HCT116 (cell line): ENCODE results near the gene SLFN12L. TPM values are rescaled to one million over a fixed set of nuclear protein-coding genes. Genes with fewer than 3 reads are reported as not detected.

Experiments used
- ATAC-seq: fragments of 200-7000 bp; cut with Tn5 transposase; 2 replicates; pipeline ENCODE4 v1.9.1; 2020; ENCODE audit warnings: mild to moderate bottlenecking, moderate library complexity
- BruUV-seq: library from RNA; stranded (reverse); fragments of 400-500 nt; replicated peaks from 2 replicates; lab custom pipeline; 2021; lab: Mats Ljungman, UMichigan
- CTCF ChIA-PET: fragments of 300-600 bp; sonication (Branson Sonifier 250); formaldehyde crosslinking; loops from one replicate; lab custom pipeline; 2021; ENCODE audit warnings: antibody characterized with exemption; lab: Charles Lee
- POLR2A ChIA-PET: fragments of 300-600, 350-600 bp; sonication (Branson Sonifier 250); formaldehyde crosslinking; loops from one replicate; lab custom pipeline; 2021; ENCODE audit warnings: antibody characterized with exemption; lab: Charles Lee
- RAD21 ChIA-PET, 2 experiments: fragments of 300-600 bp; sonication (Branson Sonifier 250); formaldehyde crosslinking; loops; one replicate each; lab custom pipeline; 2023; ENCODE audit warnings: low total read pairs in 2 of 2; ENCODE audit not compliant: uncharacterized antibody in 2 of 2, unreplicated experiment in 2 of 2, low non-redundant PET in 1 of 2; lab: Charles Lee
- DNase-seq: peaks from one replicate; pipeline ENCODE4 v3.0.0-alpha.2; 2010; ENCODE audit warnings: low read depth, low spot score
- H2AFZ ChIP-seq: fragments of 200-600 bp; shearing (Covaris generic), sonication (generic); 2 replicates; pipeline ENCODE4 v1.6.1; 2017; ENCODE audit warnings: low read depth, mixed run types, mixed read lengths, antibody characterized with exemption, low read length; ENCODE audit not compliant: poor library complexity, severe bottlenecking
- H3K27ac ChIP-seq: 2 replicates; pipeline ENCODE4 v1.5.1; 2012; ENCODE audit warnings: low read depth, low read length
- H3K27me3 ChIP-seq: fragments of 200-600 bp; sonication (generic); 2 replicates; pipeline ENCODE4 v1.6.1; 2016; ENCODE audit warnings: mixed run types, low read length, mixed read lengths; ENCODE audit not compliant: insufficient read depth
- H3K36me3 ChIP-seq, 2 experiments: fragments of 200-500 bp in 1 of 2; fragments of 200-600 bp in 1 of 2; sonication (Bioruptor generic) in 1 of 2; sonication (generic) in 1 of 2; 2 replicates each; pipeline versions ENCODE4 v1.5.1 to v1.6.1; 2014 to 2016; ENCODE audit warnings: low read length in 2 of 2, inconsistent platforms in 1 of 2, mixed read lengths in 1 of 2, mixed run types in 1 of 2; ENCODE audit not compliant: insufficient read depth in 2 of 2, control insufficient read depth in 1 of 2
- H3K4me1 ChIP-seq, 2 experiments: fragments of 200-600 bp in 1 of 2; sonication (generic) in 1 of 2; 2 replicates each; pipeline versions ENCODE4 v1.5.1 to v1.6.1; 2012 to 2017; ENCODE audit warnings: low read length in 2 of 2, inconsistent platforms in 1 of 2, mild to moderate bottlenecking in 1 of 2, mixed read lengths in 1 of 2, mixed run types in 1 of 2, moderate library complexity in 1 of 2; ENCODE audit not compliant: insufficient read depth in 2 of 2, control insufficient read depth in 1 of 2
- H3K4me2 ChIP-seq: fragments of 200-600 bp; sonication (generic); 2 replicates; pipeline ENCODE4 v1.6.1; 2017; ENCODE audit warnings: mixed run types, low read length, mixed read lengths
- H3K4me3 ChIP-seq, 2 experiments: fragments of 200-600 bp in 1 of 2; sonication (generic) in 1 of 2; replicated peaks in 1 of 2; 2 replicates each; pipeline ENCODE4 v1.5.1; 2011 to 2016; ENCODE audit warnings: low read length in 2 of 2, control low read depth in 1 of 2, low read depth in 1 of 2, mild to moderate bottlenecking in 1 of 2, mixed read lengths in 1 of 2, mixed run types in 1 of 2
- H3K79me2 ChIP-seq: fragments of 200-600 bp; sonication (generic); 2 replicates; pipeline ENCODE4 v1.6.1; 2017; ENCODE audit warnings: mild to moderate bottlenecking, mixed run types, low read length, moderate library complexity, mixed read lengths; ENCODE audit not compliant: insufficient read depth
- H3K9ac ChIP-seq: fragments of 200-600 bp; sonication (generic); 2 replicates; pipeline ENCODE4 v1.6.1; 2016; ENCODE audit warnings: low read length, mixed read lengths
- H3K9me2 ChIP-seq: fragments of 200-600 bp; sonication (generic), shearing (Covaris generic); 2 replicates; pipeline ENCODE4 v1.6.1; 2017; ENCODE audit warnings: mixed run types, mild to moderate bottlenecking, moderate library complexity; ENCODE audit not compliant: insufficient read depth
- H3K9me3 ChIP-seq, 2 experiments: fragments of 200-500 bp in 1 of 2; fragments of 200-600 bp in 1 of 2; sonication (Bioruptor generic) in 1 of 2; sonication (generic) in 1 of 2; 2 replicates each; pipeline ENCODE4 v1.6.1; 2014 to 2017; ENCODE audit warnings: low read length in 2 of 2, mixed read lengths in 2 of 2, inconsistent platforms in 1 of 2, low read depth in 1 of 2, mild to moderate bottlenecking in 1 of 2, mixed run types in 1 of 2, moderate library complexity in 1 of 2; ENCODE audit not compliant: control insufficient read depth in 1 of 2, insufficient read depth in 1 of 2
- H4K20me1 ChIP-seq: fragments of 200-600 bp; sonication (generic), shearing (Covaris generic); 2 replicates; pipeline ENCODE4 v1.6.1; 2017; ENCODE audit warnings: mixed run types, mild to moderate bottlenecking, moderate library complexity; ENCODE audit not compliant: insufficient read depth
- CTCF ChIP-seq, 3 experiments: fragments of 200-600 bp in 1 of 3; sonication (generic) in 1 of 3; IDR thresholded peaks in 2 of 3; conservative IDR thresholded peaks in 1 of 3; 2 replicates each; pipeline ENCODE4 v1.5.1; 2012 to 2017; ENCODE audit warnings: low read depth in 2 of 3, low read length in 2 of 3, antibody characterized with exemption in 1 of 3, borderline replicate concordance in 1 of 3, control low read depth in 1 of 3, mild to moderate bottlenecking in 1 of 3, mixed read lengths in 1 of 3, mixed run types in 1 of 3, moderate library complexity in 1 of 3; ENCODE audit not compliant: insufficient read depth in 1 of 3
- FOSL1 ChIP-seq: IDR thresholded peaks from 2 replicates; pipeline ENCODE4 v1.6.1; 2012; ENCODE audit warnings: low read depth
- POLR2AphosphoS5 ChIP-seq: IDR thresholded peaks from 2 replicates; pipeline ENCODE4 v1.6.1; 2011; ENCODE audit warnings: mild to moderate bottlenecking, low read depth, low read length, moderate library complexity
- RAD21 ChIP-seq: IDR thresholded peaks from 2 replicates; pipeline ENCODE4 v1.6.1; 2012; ENCODE audit warnings: low read depth, mild to moderate bottlenecking
- SIN3A ChIP-seq: IDR thresholded peaks from 2 replicates; pipeline ENCODE4 v1.6.1; 2012; ENCODE audit warnings: low read depth
- SP1 ChIP-seq: IDR thresholded peaks from 2 replicates; pipeline ENCODE4 v1.6.1; 2012; ENCODE audit warnings: low read depth
- ZFX ChIP-seq: fragments of 450-650 bp; IDR thresholded peaks from 2 replicates; pipeline ENCODE4 v1.6.1; 2017
- ZNF274 ChIP-seq: fragments of 200-500 bp; sonication (Bioruptor generic); IDR thresholded peaks from 2 replicates; pipeline ENCODE4 v1.6.1; 2014; ENCODE audit warnings: mild to moderate bottlenecking, low read depth, low read length, inconsistent platforms
- intact Hi-C: fragments of 100-400 bp; cut with micrococcal nuclease; formaldehyde crosslinking; loops from 2 replicates; pipeline ENCODE4 v1.10.0; 2022
- total RNA-seq: library from RNA; stranded (reverse); gene quantifications from one replicate; pipeline ENCODE4 v1.2.1, GENCODE V29; 2021; ENCODE audit not compliant: unreplicated experiment

SLFN12L gene
- total RNA-seq, 1 experiment from 2014 or later: 0.17 TPM

DNA sequence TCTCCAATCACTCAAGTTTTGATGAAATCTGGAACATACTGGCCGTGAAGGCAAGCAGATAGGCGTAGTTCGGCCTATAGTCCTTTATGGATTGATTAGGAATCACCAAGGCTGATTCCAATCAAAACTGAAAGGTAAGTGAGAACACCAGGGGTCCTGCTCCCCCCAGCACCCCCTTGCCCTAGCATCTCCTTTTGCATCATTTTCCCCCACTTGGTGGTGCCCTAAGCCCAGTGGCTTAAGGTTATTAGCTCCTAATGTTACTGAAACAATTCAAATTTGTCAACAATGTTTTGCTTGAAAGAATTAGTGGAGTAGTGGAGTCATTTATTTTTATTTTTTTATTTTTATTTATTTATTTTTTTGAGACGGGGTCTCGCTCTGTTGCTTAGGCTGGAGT is 18.2 kb upstream of the SLFN12L start:
- no peaks in the 10 kb centered on the region for H3K9me3 ChIP-seq
- intact Hi-C loops: loop anchor here (1.0 kb wide), 1 partner anchor 192 kb away; no protein-coding TSS in a partner anchor
- no TSS peak for BruUV-seq

More for the DNA sequence above, 18.2 kb upstream of the SLFN12L start:
- no peaks in the 10 kb centered on the region for H3K79me2 ChIP-seq
- peaks cover 20% of the 10 kb centered on the region for H3K27me3 ChIP-seq
- H4K20me1 ChIP-seq: no peaks in the 10 kb centered on the region
- no peak overlapping the region for H3K27ac ChIP-seq
- no peaks in the 10 kb centered on the region for H3K9me2 ChIP-seq
- H3K36me3 ChIP-seq: no peaks in the 10 kb centered on the region
- H2AFZ ChIP-seq: no peak overlapping the region
- ATAC-seq (no peak), DNase-seq (no peak)
- no peak overlapping the region for H3K4me2 ChIP-seq
- CTCF ChIA-PET: interaction anchor here (1.2 to 1.4 kb wide), 3 partner anchors 18 to 208 kb away, joined by 3 to 6 read pairs (median 4); partner anchors contain the start of gene SLFN12L
- POLR2A ChIA-PET: no interaction called here
- TF ChIP-seq ZFX: no peak
- no peak for TF ChIP-seq ZNF274
- no peak for TF ChIP-seq SIN3A
- no peak for TF ChIP-seq SP1
- no peak for TF ChIP-seq FOSL1
- TF ChIP-seq POLR2AphosphoS5: no peak
- TF ChIP-seq CTCF (IDR thresholded peaks at IDR 0.05 in 2 of 3, conservative IDR thresholded peaks at IDR 0.05 in 1 of 3; ENCODE audit: borderline replicate concordance in 1 of 3, insufficient read depth in 1 of 3, low read depth in 2 of 3, low read length in 2 of 3): peak; percentile 24 to 36 (median 31); a peak in 4 of 6 replicates
- peak; percentile 43 for TF ChIP-seq RAD21
- RAD21 ChIA-PET: interaction anchor here in 1 of 2 experiments (1.4 kb wide), 1 partner anchor 191 kb away, joined by 5 read pairs; no protein-coding TSS in a partner anchor
- no peak overlapping the region for H3K9ac ChIP-seq
- H3K4me1 ChIP-seq: no peaks in the 10 kb centered on the region
- H3K4me3 ChIP-seq: no peak overlapping the region
